Liver (tissue), 9 donors: ENCODE data around the gene METTL23. TPM values are rescaled to one million over a fixed set of nuclear protein-coding genes. Genes with fewer than 3 reads are reported as not detected.
"Not testable (repeated sequence)": the region's sequence is repeated elsewhere in the genome, so short reads cannot be mapped to it uniquely, and the experiment has no call there.

Source experiments
- DNase-seq: peaks from one replicate; pipeline ENCODE4 v3.0.0-alpha.2; 2017; ENCODE audit warnings: low spot score
- H3K27ac ChIP-seq, 2 donors: one replicate each; pipeline ENCODE4 v1.7.0; 2013; ENCODE audit warnings: inconsistent platforms in 2 of 2, low read length in 2 of 2, control low read depth in 1 of 2, low read depth in 1 of 2, mild to moderate bottlenecking in 1 of 2
- H3K27me3 ChIP-seq, 4 donors: one replicate each; pipeline versions ENCODE4 v1.6.1 to v1.7.0; 2013; ENCODE audit warnings: low read length in 3 of 4, inconsistent platforms in 1 of 4, mild to moderate bottlenecking in 1 of 4, moderate library complexity in 1 of 4; ENCODE audit not compliant: control insufficient read depth in 4 of 4, insufficient read depth in 4 of 4
- H3K36me3 ChIP-seq, 4 donors: one replicate each; pipeline versions ENCODE4 v1.6.1 to v1.7.0; 2013; ENCODE audit warnings: low read length in 3 of 4, mild to moderate bottlenecking in 3 of 4, low read depth in 1 of 4, moderate library complexity in 1 of 4; ENCODE audit not compliant: control insufficient read depth in 4 of 4, insufficient read depth in 3 of 4
- H3K4me1 ChIP-seq, 4 donors: one replicate each; pipeline versions ENCODE4 v1.6.1 to v1.7.0; 2013; ENCODE audit warnings: low read length in 3 of 4, mild to moderate bottlenecking in 3 of 4, moderate library complexity in 1 of 4; ENCODE audit not compliant: control insufficient read depth in 4 of 4, insufficient read depth in 4 of 4
- H3K4me3 ChIP-seq, 3 donors: one replicate each; pipeline versions ENCODE4 v1.6.1 to v1.7.0; 2013; ENCODE audit warnings: low read length in 3 of 3, control low read depth in 1 of 3, low read depth in 1 of 3, mild to moderate bottlenecking in 1 of 3
- H3K9ac ChIP-seq, 2 donors: one replicate each; pipeline ENCODE4 v1.7.0; 2013; ENCODE audit warnings: low read length in 2 of 2, mild to moderate bottlenecking in 2 of 2, moderate library complexity in 2 of 2, control low read depth in 1 of 2, low read depth in 1 of 2
- H3K9me3 ChIP-seq, 4 donors: one replicate each; pipeline versions ENCODE4 v1.6.1 to v1.7.0; 2013; ENCODE audit warnings: low read length in 3 of 4; ENCODE audit not compliant: control insufficient read depth in 4 of 4
- CTCF ChIP-seq: fragments of 150-350 bp; IDR thresholded peaks from 2 replicates; pipeline ENCODE4 v1.5.1; 2017; ENCODE audit warnings: improper control_type of control experiment, low read depth, low read length; ENCODE audit not compliant: missing input control
- EGR1 ChIP-seq, 2 donors: IDR thresholded peaks; 2 replicates each; pipeline ENCODE4 v1.6.1; 2016 to 2018; ENCODE audit warnings: antibody characterized with exemption in 2 of 2, low read depth in 2 of 2
- FOXA1 ChIP-seq: IDR thresholded peaks from 2 replicates; pipeline ENCODE4 v1.6.1; 2016; ENCODE audit warnings: antibody characterized with exemption
- GABPA ChIP-seq, 2 donors: IDR thresholded peaks in 1 of 2; conservative IDR thresholded peaks in 1 of 2; 2 replicates each; pipeline ENCODE4 v1.6.1; 2016; ENCODE audit warnings: antibody characterized with exemption in 2 of 2, mild to moderate bottlenecking in 1 of 2, moderate library complexity in 1 of 2
- HNF4G ChIP-seq: IDR thresholded peaks from 2 replicates; pipeline ENCODE4 v1.6.1; 2016; ENCODE audit warnings: antibody characterized with exemption
- MAX ChIP-seq: IDR thresholded peaks from 2 replicates; pipeline ENCODE4 v1.6.1; 2016; ENCODE audit warnings: antibody characterized with exemption
- NR2F2 ChIP-seq: IDR thresholded peaks from 2 replicates; pipeline ENCODE4 v1.6.1; 2016; ENCODE audit warnings: antibody characterized with exemption
- RAD21 ChIP-seq, 2 donors: IDR thresholded peaks; 2 replicates each; pipeline ENCODE4 v1.6.1; 2016; ENCODE audit warnings: antibody characterized with exemption in 2 of 2, mild to moderate bottlenecking in 2 of 2
- RXRA ChIP-seq, 2 donors: IDR thresholded peaks; 2 replicates each; pipeline ENCODE4 v1.6.1; 2017 to 2018; ENCODE audit warnings: antibody characterized with exemption in 2 of 2, mild to moderate bottlenecking in 1 of 2
- SP1 ChIP-seq: IDR thresholded peaks from 2 replicates; pipeline ENCODE4 v1.6.1; 2018; ENCODE audit warnings: antibody characterized with exemption, mild to moderate bottlenecking
- TAF1 ChIP-seq: conservative IDR thresholded peaks from 2 replicates; pipeline ENCODE4 v1.6.1; 2016; ENCODE audit warnings: antibody characterized with exemption, mild to moderate bottlenecking
- YY1 ChIP-seq: IDR thresholded peaks from 2 replicates; pipeline ENCODE4 v1.6.1; 2016; ENCODE audit warnings: antibody characterized with exemption, mild to moderate bottlenecking
- WGBS: extraction: QIAGEN DNeasy Blood & Tissue Kit; methylation state at CpG from one replicate; pipeline ENCODE4 v1.1.7; 2013; 5-methylcytosine and 5-hydroxymethylcytosine counted together
- polyA plus RNA-seq, 2 donors: library from polyadenylated mRNA; stranded (reverse) in 1 of 2; unstranded in 1 of 2; fragments of 200-250 nt in 1 of 2; fragments of >200 nt in 1 of 2; fragmentation: Nextera tagmentation in 1 of 2; extraction: Ambion mirVana in 1 of 2; gene quantifications; one replicate each; pipeline versions ENCODE4 v1.2.1 to v1.2.3, GENCODE V29; 2013 to 2015
- total RNA-seq, 2 donors: library from RNA; depleted of rRNA; stranded (reverse); fragments of >200 nt; gene quantifications; one replicate each; pipeline ENCODE4 v1.2.3, GENCODE V29; 2014
- TF ChIP-seq, protein P1 (sequence below): IDR thresholded peaks from 2 replicates; pipeline ENCODE4 v1.6.1; 2016; ENCODE audit warnings: antibody characterized with exemption, mild to moderate bottlenecking
- TF ChIP-seq, protein P2 (sequence below): IDR thresholded peaks from 2 replicates; pipeline ENCODE4 v1.6.1; 2016; ENCODE audit warnings: antibody characterized with exemption
- donor health status: healthy.
- donor health status: healthy.
- donor health status: healthy.
- donor health status: healthy.
- donor health status: healthy.

METTL23 gene
- total and polyA plus RNA-seq, 4 donors: 15.6 to 37.2 (median 22.1) TPM

- peaks cover 0 to 16% (median 10%) of the 10 kb centered on the region in 4 donors for H3K4me1 ChIP-seq
- not testable (repeated sequence) for H3K27ac ChIP-seq, H3K9ac ChIP-seq, H3K4me3 ChIP-seq, H3K27me3 ChIP-seq, H3K9me3 ChIP-seq, DNase-seq
- peaks cover 3 to 22% (median 20%) of the 10 kb centered on the region in 4 donors for H3K36me3 ChIP-seq
- 73% methylated on average over 7 of the region's 7 CpGs for WGBS
Measured at GRCh38 chr17:76712321-76712720, 14.3 kb upstream of the METTL23 start.

DNA sequence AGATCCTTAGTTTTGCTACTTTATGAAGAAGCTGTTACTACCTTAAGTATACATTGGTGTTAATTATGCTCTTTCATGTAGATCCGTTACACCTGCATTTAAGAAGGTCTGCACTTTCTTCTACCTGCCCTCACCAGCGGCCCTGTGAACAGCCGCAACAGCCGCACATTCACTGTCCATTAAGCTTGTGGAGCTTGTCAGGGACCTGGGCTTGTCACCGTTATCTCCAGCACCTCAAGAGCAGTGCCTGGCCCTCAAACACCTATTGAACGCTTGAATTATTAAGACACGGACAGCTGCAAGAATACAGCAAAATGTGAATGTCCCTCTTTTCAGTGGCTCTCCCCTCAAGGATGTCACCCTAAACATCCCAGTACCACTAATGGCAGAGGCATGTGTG lies 12.9 kb upstream of the METTL23 start:
- Histone ChIP-seq H3K36me3 (peaks cover 6 to 33% (median 28%) of the 10 kb centered on the region in 4 donors), H3K9ac (no peak overlapping the region), H3K4me3 (no peak overlapping the region), H3K27me3 (no peaks in the 10 kb centered on the region), H3K9me3 (no peaks in the 10 kb centered on the region), H3K4me1 (peaks cover 0 to 16% (median 10%) of the 10 kb centered on the region in 4 donors), H3K27ac (no peak overlapping the region)
- WGBS: 96% methylated on average over 7 of the region's 7 CpGs
- TF ChIP-seq HNF4G (no peak), FOXA1 (no peak), GABPA (IDR thresholded peaks at IDR 0.05 in 1 of 2, conservative IDR thresholded peaks at IDR 0.05 in 1 of 2) (no peak), MAX (no peak), RXRA (IDR thresholded peaks at IDR 0.05) (no peak)
- TF ChIP-seq, protein P1, sequence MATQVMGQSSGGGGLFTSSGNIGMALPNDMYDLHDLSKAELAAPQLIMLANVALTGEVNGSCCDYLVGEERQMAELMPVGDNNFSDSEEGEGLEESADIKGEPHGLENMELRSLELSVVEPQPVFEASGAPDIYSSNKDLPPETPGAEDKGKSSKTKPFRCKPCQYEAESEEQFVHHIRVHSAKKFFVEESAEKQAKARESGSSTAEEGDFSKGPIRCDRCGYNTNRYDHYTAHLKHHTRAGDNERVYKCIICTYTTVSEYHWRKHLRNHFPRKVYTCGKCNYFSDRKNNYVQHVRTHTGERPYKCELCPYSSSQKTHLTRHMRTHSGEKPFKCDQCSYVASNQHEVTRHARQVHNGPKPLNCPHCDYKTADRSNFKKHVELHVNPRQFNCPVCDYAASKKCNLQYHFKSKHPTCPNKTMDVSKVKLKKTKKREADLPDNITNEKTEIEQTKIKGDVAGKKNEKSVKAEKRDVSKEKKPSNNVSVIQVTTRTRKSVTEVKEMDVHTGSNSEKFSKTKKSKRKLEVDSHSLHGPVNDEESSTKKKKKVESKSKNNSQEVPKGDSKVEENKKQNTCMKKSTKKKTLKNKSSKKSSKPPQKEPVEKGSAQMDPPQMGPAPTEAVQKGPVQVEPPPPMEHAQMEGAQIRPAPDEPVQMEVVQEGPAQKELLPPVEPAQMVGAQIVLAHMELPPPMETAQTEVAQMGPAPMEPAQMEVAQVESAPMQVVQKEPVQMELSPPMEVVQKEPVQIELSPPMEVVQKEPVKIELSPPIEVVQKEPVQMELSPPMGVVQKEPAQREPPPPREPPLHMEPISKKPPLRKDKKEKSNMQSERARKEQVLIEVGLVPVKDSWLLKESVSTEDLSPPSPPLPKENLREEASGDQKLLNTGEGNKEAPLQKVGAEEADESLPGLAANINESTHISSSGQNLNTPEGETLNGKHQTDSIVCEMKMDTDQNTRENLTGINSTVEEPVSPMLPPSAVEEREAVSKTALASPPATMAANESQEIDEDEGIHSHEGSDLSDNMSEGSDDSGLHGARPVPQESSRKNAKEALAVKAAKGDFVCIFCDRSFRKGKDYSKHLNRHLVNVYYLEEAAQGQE: no peak
- TF ChIP-seq, protein P2, sequence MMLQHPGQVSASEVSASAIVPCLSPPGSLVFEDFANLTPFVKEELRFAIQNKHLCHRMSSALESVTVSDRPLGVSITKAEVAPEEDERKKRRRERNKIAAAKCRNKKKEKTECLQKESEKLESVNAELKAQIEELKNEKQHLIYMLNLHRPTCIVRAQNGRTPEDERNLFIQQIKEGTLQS: no peak
- DNase-seq: no peak

DNA sequence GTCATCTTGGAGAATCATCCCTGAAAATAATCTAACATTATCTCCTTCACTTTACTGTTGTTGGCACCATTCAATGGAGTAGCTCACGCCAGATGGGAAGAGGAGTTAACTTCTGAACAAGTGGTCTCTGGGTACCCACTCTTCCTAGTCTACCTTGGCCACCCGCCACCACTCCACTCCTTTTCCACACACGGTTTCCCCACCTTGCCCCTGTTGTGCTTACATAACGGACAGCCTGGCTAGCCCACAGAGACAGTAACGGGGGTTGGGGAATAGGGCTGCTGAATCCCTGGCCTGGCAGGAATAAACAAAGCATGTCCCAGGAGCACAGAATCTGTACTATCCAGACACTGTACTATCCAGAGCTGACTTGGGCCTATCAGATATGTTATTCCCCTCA lies 12.3 kb upstream of the METTL23 start:
- WGBS: 86% methylated on average over 5 of the region's 5 CpGs
- Histone ChIP-seq H3K36me3 (peaks cover 7 to 39% (median 33%) of the 10 kb centered on the region in 4 donors), H3K4me3 (no peak overlapping the region), H3K9ac (no peak overlapping the region), H3K4me1 (peaks cover 0 to 16% (median 10%) of the 10 kb centered on the region in 4 donors), H3K27ac (no peak overlapping the region), H3K9me3 (no peaks in the 10 kb centered on the region), H3K27me3 (no peaks in the 10 kb centered on the region)
- DNase-seq: no peak
- TF ChIP-seq TAF1 (no peak), FOXA1 (no peak), SP1 (no peak), HNF4G (no peak), MAX (no peak), EGR1 (IDR thresholded peaks at IDR 0.05; ENCODE audit: low read depth in 2 of 2) (no peak), GABPA (IDR thresholded peaks at IDR 0.05 in 1 of 2, conservative IDR thresholded peaks at IDR 0.05 in 1 of 2) (no peak), CTCF (no peak), YY1 (no peak), NR2F2 (no peak), RAD21 (IDR thresholded peaks at IDR 0.05) (no peak)
- TF ChIP-seq, protein P2: no peak
- TF ChIP-seq, protein P1: no peak
